ENCODE measurements around the gene DUSP16.

GRCh38 chr12:12582193-12582881 is 19.7 kb upstream of the DUSP16 start:
- TF ChIP-seq CTCF (IDR thresholded peaks at IDR 0.05; ENCODE audit: low read length) (no peak), EZH2phosphoT487 (IDR thresholded peaks at IDR 0.05; ENCODE audit: low read length) (no peak)

All from MM.1S (cell line).